Measurements from ENCODE around the gene ATP4B. TPM values are rescaled to one million over a fixed set of nuclear protein-coding genes. Genes with fewer than 3 reads are reported as not detected.

The ATP4B gene
- total and polyA plus RNA-seq, 3 experiments from 2014 or later = not detected

GRCh38 chr13:113635048-113635420 lies 23.0 kb downstream of the ATP4B start:
- Mint-ChIP-seq H3K27me3 (no peaks in the 10 kb centered on the region), H3K4me3 (no peak overlapping the region), H3K4me1 (peaks cover 0 to 10% (median 4%) of the 10 kb centered on the region in 3 donors), H3K27ac (peak overlapping the region in 1 of 8 donors; percentile 38), H3K9me3 (peaks cover 0 to 2% (median 0%) of the 10 kb centered on the region in 5 donors), H3K36me3 (peaks cover 22 to 85% (median 41%) of the 10 kb centered on the region in 3 donors)
- no peaks in the 10 kb centered on the region for H3K9me3 ChIP-seq (ENCODE audit: low read length)
- H3K36me3 ChIP-seq (ENCODE audit: insufficient read depth, low read length) = peaks cover 6% of the 10 kb centered on the region
- H3K27me3 ChIP-seq (ENCODE audit: insufficient read depth, low read length, poor library complexity, severe bottlenecking) = no peaks in the 10 kb centered on the region
- H3K27ac ChIP-seq (ENCODE audit: low read depth, low read length) = no peak overlapping the region
- peak in 1 of 5 donors; percentile 24 for DNase-seq
- peaks cover 25% of the 10 kb centered on the region for H3K4me1 ChIP-seq (ENCODE audit: insufficient read depth, low read length)
- ChIA-PET CTCF (no interaction called here), POLR2A (no interaction called here)
- no peak overlapping the region for H3K4me3 ChIP-seq (ENCODE audit: low read length)

DNA sequence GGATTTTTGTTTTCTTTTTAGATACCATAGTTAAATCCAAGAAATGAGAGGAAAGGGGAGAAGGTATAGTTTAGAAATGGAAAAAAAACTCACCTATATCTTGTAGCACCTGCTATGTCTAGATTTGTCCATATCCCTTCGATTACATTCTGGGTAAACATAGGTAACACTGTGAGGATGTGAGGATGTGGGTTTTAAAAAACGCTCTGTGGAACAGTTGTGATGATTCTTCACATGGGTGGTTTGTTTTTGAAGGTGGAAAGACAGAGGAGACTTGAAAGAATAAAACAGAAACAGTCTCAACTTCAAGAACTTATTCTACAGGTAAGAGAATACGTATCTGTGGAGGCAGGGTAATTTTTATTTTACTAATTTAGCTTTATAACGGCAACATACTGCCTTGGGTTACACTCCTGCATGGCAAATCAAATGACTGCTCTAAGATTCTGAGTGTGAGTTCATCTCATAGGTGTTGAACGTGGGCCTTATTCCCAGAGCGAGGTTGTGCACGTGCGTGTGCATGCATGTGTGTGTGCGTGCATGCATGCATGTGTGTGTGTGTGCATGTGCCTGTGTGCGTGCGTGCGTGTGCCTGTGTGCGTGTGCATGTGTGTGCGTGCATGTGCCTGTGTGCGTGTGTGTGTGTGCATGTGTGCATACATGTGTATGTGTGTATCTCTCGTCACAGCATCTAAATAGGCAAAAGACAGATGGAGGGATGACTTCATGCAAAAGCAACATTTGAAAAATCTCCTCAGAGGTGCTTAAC lies 23.5 kb downstream of the ATP4B start:
- Mint-ChIP-seq H3K4me3 (no peak overlapping the region), H3K4me1 (peaks cover 0 to 12% (median 4%) of the 10 kb centered on the region in 3 donors), H3K27ac (peak overlapping the region in 3 of 8 donors; percentile 23 to 45 (median 38)), H3K9me3 (peaks cover 0 to 2% (median 0%) of the 10 kb centered on the region in 5 donors), H3K27me3 (no peaks in the 10 kb centered on the region), H3K36me3 (peaks cover 16 to 83% (median 41%) of the 10 kb centered on the region in 3 donors)
- Histone ChIP-seq H3K27me3 (ENCODE audit: insufficient read depth, low read length, poor library complexity, severe bottlenecking) (no peaks in the 10 kb centered on the region), H3K4me3 (ENCODE audit: low read length) (no peak overlapping the region), H3K36me3 (ENCODE audit: insufficient read depth, low read length) (peaks cover 6% of the 10 kb centered on the region), H3K4me1 (ENCODE audit: insufficient read depth, low read length) (peaks cover 25% of the 10 kb centered on the region), H3K9me3 (ENCODE audit: low read length) (no peaks in the 10 kb centered on the region), H3K27ac (ENCODE audit: low read depth, low read length) (no peak overlapping the region)
- peak in 1 of 5 donors; percentile 73 for DNase-seq
- ChIA-PET CTCF (no interaction called here), POLR2A (no interaction called here)

- no peak overlapping the region for H3K27ac ChIP-seq (ENCODE audit: low read depth, low read length)
- H3K4me1 Mint-ChIP-seq = peaks cover 0 to 15% (median 7%) of the 10 kb centered on the region in 3 donors
- peaks cover 6% of the 10 kb centered on the region for H3K36me3 ChIP-seq (ENCODE audit: insufficient read depth, low read length)
- peaks cover 11 to 85% (median 38%) of the 10 kb centered on the region in 3 donors for H3K36me3 Mint-ChIP-seq
- DNase-seq = peak in 1 of 5 donors; percentile 9
- no peaks in the 10 kb centered on the region for H3K27me3 ChIP-seq (ENCODE audit: insufficient read depth, low read length, poor library complexity, severe bottlenecking)
- H3K9me3 ChIP-seq (ENCODE audit: low read length) = no peaks in the 10 kb centered on the region
- no peaks in the 10 kb centered on the region for H3K27me3 Mint-ChIP-seq
- no peak overlapping the region for H3K27ac Mint-ChIP-seq
- H3K9me3 Mint-ChIP-seq = no peaks in the 10 kb centered on the region
- no peak overlapping the region for H3K4me3 ChIP-seq (ENCODE audit: low read length)
- no peak overlapping the region for H3K4me3 Mint-ChIP-seq
- peaks cover 25% of the 10 kb centered on the region for H3K4me1 ChIP-seq (ENCODE audit: insufficient read depth, low read length)
- POLR2A ChIA-PET = no interaction called here
- CTCF ChIA-PET = no interaction called here
Observed at GRCh38 chr13:113633485-113633873, 24.5 kb downstream of the ATP4B start.

DNA sequence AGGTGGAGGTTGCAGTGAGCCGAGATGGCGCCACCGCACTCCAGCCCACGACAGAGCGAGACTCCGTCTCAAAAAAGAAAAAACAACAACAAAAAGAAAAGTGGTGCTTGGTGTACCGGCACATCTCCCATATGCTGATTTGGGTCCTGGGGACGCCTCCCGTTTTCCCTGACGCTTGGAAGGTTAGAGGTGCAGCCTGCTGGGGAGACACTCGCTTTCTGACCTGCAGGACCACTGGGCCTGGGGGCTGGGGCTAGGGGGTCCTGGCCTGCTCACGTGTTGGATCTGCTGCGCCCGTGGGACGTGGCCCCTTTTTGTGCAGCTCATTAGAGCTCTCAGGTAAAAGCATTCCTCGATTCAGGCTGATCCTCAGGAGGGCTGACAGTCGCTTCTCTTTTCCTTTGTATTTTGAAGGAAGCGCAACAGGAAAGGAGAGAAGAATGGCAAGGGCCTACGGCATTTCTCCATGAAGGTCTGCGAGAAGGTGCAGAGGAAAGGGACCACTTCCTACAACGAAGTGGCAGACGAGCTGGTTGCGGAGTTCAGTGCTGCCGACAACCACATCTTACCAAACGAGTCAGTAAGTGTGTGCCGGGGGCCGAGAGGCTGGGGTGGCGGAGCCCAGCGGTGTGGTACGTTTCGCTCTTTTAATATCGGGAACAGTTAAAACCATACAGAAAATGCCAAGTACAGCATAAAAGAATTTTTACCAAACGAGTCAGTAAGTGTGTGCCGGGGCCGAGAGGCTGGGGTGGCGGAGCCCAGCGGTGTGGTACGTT lies 25.1 kb downstream of the ATP4B start:
- H3K27ac ChIP-seq (ENCODE audit: low read depth, low read length) = no peak overlapping the region

GRCh38 chr13:113631341-113632095 lies 26.5 kb downstream of the ATP4B start:
- H3K27ac Mint-ChIP-seq = no peak overlapping the region
- peaks cover 0 to 19% (median 7%) of the 10 kb centered on the region in 3 donors for H3K4me1 Mint-ChIP-seq
- ChIA-PET POLR2A (no interaction called here), CTCF (no interaction called here)
- Histone ChIP-seq H3K36me3 (ENCODE audit: insufficient read depth, low read length) (no peaks in the 10 kb centered on the region), H3K27ac (ENCODE audit: low read depth, low read length) (no peak overlapping the region), H3K4me3 (ENCODE audit: low read length) (no peak overlapping the region), H3K4me1 (ENCODE audit: insufficient read depth, low read length) (peaks cover 25% of the 10 kb centered on the region), H3K9me3 (ENCODE audit: low read length) (no peaks in the 10 kb centered on the region), H3K27me3 (ENCODE audit: insufficient read depth, low read length, poor library complexity, severe bottlenecking) (no peaks in the 10 kb centered on the region)
- H3K27me3 Mint-ChIP-seq = no peaks in the 10 kb centered on the region
- peak in 1 of 5 donors; percentile 29 for DNase-seq
- peaks cover 8 to 77% (median 30%) of the 10 kb centered on the region in 3 donors for H3K36me3 Mint-ChIP-seq
- H3K4me3 Mint-ChIP-seq = no peak overlapping the region
- H3K9me3 Mint-ChIP-seq = no peaks in the 10 kb centered on the region

More for the DNA sequence above, 25.1 kb downstream of the ATP4B start:
- DNase-seq = peak in 1 of 5 donors; percentile 33
- ChIA-PET POLR2A (no interaction called here), CTCF (no interaction called here)
- Histone ChIP-seq H3K4me1 (ENCODE audit: insufficient read depth, low read length) (peaks cover 25% of the 10 kb centered on the region), H3K9me3 (ENCODE audit: low read length) (no peaks in the 10 kb centered on the region), H3K36me3 (ENCODE audit: insufficient read depth, low read length) (no peaks in the 10 kb centered on the region), H3K4me3 (ENCODE audit: low read length) (no peak overlapping the region), H3K27me3 (ENCODE audit: insufficient read depth, low read length, poor library complexity, severe bottlenecking) (no peaks in the 10 kb centered on the region)
- H3K9me3 Mint-ChIP-seq = no peaks in the 10 kb centered on the region
- H3K27ac Mint-ChIP-seq = no peak overlapping the region
- no peak overlapping the region for H3K4me3 Mint-ChIP-seq
- peaks cover 11 to 83% (median 37%) of the 10 kb centered on the region in 3 donors for H3K36me3 Mint-ChIP-seq
- no peaks in the 10 kb centered on the region for H3K27me3 Mint-ChIP-seq
- peaks cover 0 to 15% (median 7%) of the 10 kb centered on the region in 3 donors for H3K4me1 Mint-ChIP-seq

- Histone ChIP-seq H3K27ac (ENCODE audit: low read depth, low read length) (no peak overlapping the region), H3K4me3 (ENCODE audit: low read length) (no peak overlapping the region), H3K9me3 (ENCODE audit: low read length) (no peaks in the 10 kb centered on the region), H3K4me1 (ENCODE audit: insufficient read depth, low read length) (peaks cover 23% of the 10 kb centered on the region), H3K27me3 (ENCODE audit: insufficient read depth, low read length, poor library complexity, severe bottlenecking) (no peaks in the 10 kb centered on the region), H3K36me3 (ENCODE audit: insufficient read depth, low read length) (no peaks in the 10 kb centered on the region)
- peaks cover 0 to 19% (median 7%) of the 10 kb centered on the region in 3 donors for H3K4me1 Mint-ChIP-seq
- no peak overlapping the region for H3K27ac Mint-ChIP-seq
- H3K9me3 Mint-ChIP-seq = no peaks in the 10 kb centered on the region
- CTCF ChIA-PET = no interaction called here
- H3K4me3 Mint-ChIP-seq = no peak overlapping the region
- peak in 1 of 5 donors; percentile 38 for DNase-seq
- peaks cover 8 to 70% (median 27%) of the 10 kb centered on the region in 3 donors for H3K36me3 Mint-ChIP-seq
- no peaks in the 10 kb centered on the region for H3K27me3 Mint-ChIP-seq
- POLR2A ChIA-PET = no interaction called here
Observed at GRCh38 chr13:113630804-113631203, 27.2 kb downstream of the ATP4B start.

- peaks cover 18% of the 10 kb centered on the region for H3K4me1 ChIP-seq (ENCODE audit: insufficient read depth, low read length)
- Mint-ChIP-seq H3K4me3 (no peak overlapping the region), H3K27ac (no peak overlapping the region), H3K36me3 (peaks cover 8 to 66% (median 27%) of the 10 kb centered on the region in 3 donors), H3K4me1 (peaks cover 0 to 19% (median 7%) of the 10 kb centered on the region in 3 donors), H3K27me3 (no peaks in the 10 kb centered on the region), H3K9me3 (no peaks in the 10 kb centered on the region)
- ChIA-PET CTCF (no interaction called here), POLR2A (no interaction called here)
- H3K27ac ChIP-seq (ENCODE audit: low read depth, low read length) = no peak overlapping the region
- no peaks in the 10 kb centered on the region for H3K27me3 ChIP-seq (ENCODE audit: insufficient read depth, low read length, poor library complexity, severe bottlenecking)
- no peaks in the 10 kb centered on the region for H3K36me3 ChIP-seq (ENCODE audit: insufficient read depth, low read length)
- peak in 1 of 5 donors; percentile 25 for DNase-seq
- H3K4me3 ChIP-seq (ENCODE audit: low read length) = no peak overlapping the region
- no peaks in the 10 kb centered on the region for H3K9me3 ChIP-seq (ENCODE audit: low read length)
Observed at GRCh38 chr13:113630296-113630695, 27.7 kb downstream of the ATP4B start.

Measured in CD8-positive, alpha-beta memory T cell (primary cell).